HEK293T (cell line): ENCODE results near the gene TMEM184C.

Source experiments
- CTCF ChIA-PET: fragments of 350-600 bp; formaldehyde crosslinking; extraction: SDS; loops from one replicate; lab custom pipeline; 2021; ENCODE audit warnings: antibody characterized with exemption, inconsistent platforms; lab: Yijun Ruan, JAX
- POLR2A ChIA-PET: fragments of 350-600 bp; formaldehyde crosslinking; extraction: SDS; loops from one replicate; lab custom pipeline; 2020; ENCODE audit warnings: antibody characterized with exemption, inconsistent platforms; lab: Yijun Ruan, JAX
- DNase-seq: peaks from one replicate; pipeline ENCODE4 v3.0.0; 2012; ENCODE audit warnings: mixed read lengths; ENCODE audit errors: extremely low spot score
- ARNT ChIP-seq: fragments of 450-650 bp; IDR thresholded peaks from 2 replicates; pipeline ENCODE4 v1.6.1; 2017; ENCODE audit warnings: mild to moderate bottlenecking
- BHLHE40 ChIP-seq: fragments of 450-650 bp; IDR thresholded peaks from 2 replicates; pipeline ENCODE4 v1.6.1; 2016; ENCODE audit warnings: mild to moderate bottlenecking, moderate library complexity, borderline replicate concordance
- CTBP1 ChIP-seq: fragments of 450-650 bp; IDR thresholded peaks from 2 replicates; pipeline ENCODE4 v1.6.1; 2016; ENCODE audit warnings: borderline replicate concordance
- ELF4 ChIP-seq: fragments of 450-650 bp; IDR thresholded peaks from 2 replicates; pipeline ENCODE4 v1.6.1; 2017; ENCODE audit warnings: antibody characterized with exemption
- FOXA1 ChIP-seq: fragments of 450-650 bp; IDR thresholded peaks from 2 replicates; pipeline ENCODE4 v1.6.1; 2016; ENCODE audit warnings: mild to moderate bottlenecking
- FOXK2 ChIP-seq: fragments of 450-650 bp; IDR thresholded peaks from 2 replicates; pipeline ENCODE4 v1.6.1; 2016; ENCODE audit warnings: mild to moderate bottlenecking
- FOXM1 ChIP-seq: fragments of 450-650 bp; IDR thresholded peaks from 2 replicates; pipeline ENCODE4 v1.6.1; 2017; ENCODE audit warnings: mild to moderate bottlenecking, borderline replicate concordance
- HDGF ChIP-seq: fragments of 450-650 bp; IDR thresholded peaks from 2 replicates; pipeline ENCODE4 v1.6.1; 2017; ENCODE audit warnings: antibody characterized with exemption, borderline replicate concordance
- L3MBTL2 ChIP-seq: fragments of 450-650 bp; conservative IDR thresholded peaks from 2 replicates; pipeline ENCODE4 v1.6.1; 2016; ENCODE audit warnings: mild to moderate bottlenecking
- LEF1 ChIP-seq: fragments of 450-650 bp; IDR thresholded peaks from 2 replicates; pipeline ENCODE4 v1.6.1; 2017; ENCODE audit warnings: mild to moderate bottlenecking, borderline replicate concordance
- NFRKB ChIP-seq: fragments of 450-650 bp; IDR thresholded peaks from 2 replicates; pipeline ENCODE4 v1.6.1; 2016; ENCODE audit warnings: mild to moderate bottlenecking, moderate library complexity
- SP1 ChIP-seq: fragments of 450-650 bp; IDR thresholded peaks from 2 replicates; pipeline ENCODE4 v1.6.1; 2017
- SUZ12 ChIP-seq: fragments of 450-650 bp; IDR thresholded peaks from 2 replicates; pipeline ENCODE4 v1.6.1; 2016; ENCODE audit warnings: mild to moderate bottlenecking
- TARDBP ChIP-seq: fragments of 450-650 bp; IDR thresholded peaks from 2 replicates; pipeline ENCODE4 v1.6.1; 2016
- ZNF384 ChIP-seq: fragments of 450-650 bp; IDR thresholded peaks from 2 replicates; pipeline ENCODE4 v1.6.1; 2016
- TF ChIP-seq, protein P1 (sequence below): fragments of 450-650 bp; IDR thresholded peaks from 2 replicates; pipeline ENCODE4 v1.6.1; 2016

TMEM184C gene

DNA sequence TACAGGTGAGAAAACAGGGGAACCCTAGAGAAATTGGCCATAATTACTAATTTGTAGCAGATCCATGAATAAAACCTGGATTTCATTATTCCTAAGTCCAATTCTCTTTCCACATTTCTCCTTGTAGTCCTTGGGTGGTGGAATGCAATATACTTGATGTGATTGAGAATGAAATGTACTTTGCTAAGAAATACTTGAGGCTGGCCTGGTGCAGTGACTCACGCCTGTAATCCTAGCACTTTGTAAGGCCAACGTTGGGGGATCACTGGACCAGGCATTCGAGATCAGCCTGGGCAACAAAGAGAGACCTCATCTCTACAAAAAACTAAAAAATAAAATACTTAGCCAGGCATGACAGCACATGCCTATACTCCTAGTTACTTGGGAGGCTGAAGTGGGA, 15.9 kb downstream of the TMEM184C start:
- TF ChIP-seq ELF4 (no peak), SUZ12 (no peak), BHLHE40 (no peak), L3MBTL2 (no peak), FOXM1 (no peak), ZNF384 (no peak), ARNT (no peak), CTBP1 (no peak), FOXA1 (no peak), LEF1 (no peak), SP1 (no peak), NFRKB (no peak)
- TF ChIP-seq, protein P1, sequence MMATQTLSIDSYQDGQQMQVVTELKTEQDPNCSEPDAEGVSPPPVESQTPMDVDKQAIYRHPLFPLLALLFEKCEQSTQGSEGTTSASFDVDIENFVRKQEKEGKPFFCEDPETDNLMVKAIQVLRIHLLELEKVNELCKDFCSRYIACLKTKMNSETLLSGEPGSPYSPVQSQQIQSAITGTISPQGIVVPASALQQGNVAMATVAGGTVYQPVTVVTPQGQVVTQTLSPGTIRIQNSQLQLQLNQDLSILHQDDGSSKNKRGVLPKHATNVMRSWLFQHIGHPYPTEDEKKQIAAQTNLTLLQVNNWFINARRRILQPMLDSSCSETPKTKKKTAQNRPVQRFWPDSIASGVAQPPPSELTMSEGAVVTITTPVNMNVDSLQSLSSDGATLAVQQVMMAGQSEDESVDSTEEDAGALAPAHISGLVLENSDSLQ, result no peak
- no peak for DNase-seq
- CTCF ChIA-PET, result no interaction called here
- POLR2A ChIA-PET, result interaction anchor here (1.6 kb wide), 1 partner anchor 16 kb away, joined by 6 read pairs; the partner anchor contains the start of gene TMEM184C

DNA sequence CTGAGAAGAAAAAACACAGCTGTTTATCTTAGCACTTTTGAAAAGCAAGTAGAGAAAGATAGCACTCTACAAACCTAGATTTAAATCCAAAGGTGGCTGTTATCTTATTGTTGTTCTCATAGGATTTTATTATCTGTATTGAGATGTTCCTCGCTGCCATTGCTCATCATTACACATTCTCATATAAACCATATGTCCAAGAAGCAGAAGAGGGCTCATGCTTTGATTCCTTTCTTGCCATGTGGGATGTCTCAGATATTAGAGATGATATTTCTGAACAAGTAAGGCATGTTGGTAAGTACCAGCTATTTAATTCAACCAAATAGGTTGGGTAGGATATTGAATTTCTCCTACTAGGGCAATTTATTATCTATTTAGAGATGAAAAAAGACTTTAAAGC, 16.4 kb downstream of the TMEM184C start:
- ChIA-PET CTCF (no interaction called here), POLR2A (interaction anchor here (1.6 kb wide), 1 partner anchor 16 kb away, joined by 6 read pairs; the partner anchor contains the start of gene TMEM184C)
- DNase-seq, result no peak
- TF ChIP-seq ZNF384, result no peak
- TF ChIP-seq FOXM1, result no peak
- TF ChIP-seq CTBP1, result no peak
- TF ChIP-seq, protein P1, result no peak
- TF ChIP-seq L3MBTL2, result no peak
- TF ChIP-seq NFRKB, result no peak
- TF ChIP-seq SUZ12, result no peak
- no peak for TF ChIP-seq ARNT
- TF ChIP-seq ELF4, result no peak
- no peak for TF ChIP-seq HDGF
- no peak for TF ChIP-seq FOXK2
- no peak for TF ChIP-seq FOXA1
- TF ChIP-seq SP1, result no peak
- TF ChIP-seq LEF1, result no peak
- TF ChIP-seq TARDBP, result no peak
- TF ChIP-seq BHLHE40, result no peak

DNA sequence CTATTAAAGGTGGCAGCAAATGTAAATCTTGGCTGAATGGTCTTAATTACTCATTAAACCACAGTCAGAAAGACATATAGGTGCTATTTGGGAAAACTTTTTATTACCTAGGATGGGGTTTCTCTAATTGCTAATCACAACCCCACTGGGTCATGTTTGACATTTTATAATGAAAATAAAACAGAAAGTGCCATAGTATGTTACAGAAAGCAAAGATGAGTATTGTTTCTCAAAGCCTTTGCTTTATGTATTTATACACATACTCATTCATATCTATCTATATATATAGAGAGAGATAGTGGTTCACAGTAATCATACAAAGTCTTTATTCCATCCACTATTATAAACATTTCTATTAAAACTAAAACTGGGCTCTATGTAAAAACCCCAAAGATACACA, 18.2 kb downstream of the TMEM184C start:
- TF ChIP-seq FOXA1 (no peak), ELF4 (no peak), LEF1 (no peak), CTBP1 (no peak), FOXM1 (no peak), NFRKB (no peak), FOXK2 (no peak), L3MBTL2 (no peak), SP1 (no peak), TARDBP (no peak), BHLHE40 (no peak), SUZ12 (no peak), HDGF (no peak), ARNT (no peak)
- TF ChIP-seq, protein P1, result no peak
- POLR2A ChIA-PET, result no interaction called here
- DNase-seq, result no peak
- CTCF ChIA-PET, result no interaction called here

DNA sequence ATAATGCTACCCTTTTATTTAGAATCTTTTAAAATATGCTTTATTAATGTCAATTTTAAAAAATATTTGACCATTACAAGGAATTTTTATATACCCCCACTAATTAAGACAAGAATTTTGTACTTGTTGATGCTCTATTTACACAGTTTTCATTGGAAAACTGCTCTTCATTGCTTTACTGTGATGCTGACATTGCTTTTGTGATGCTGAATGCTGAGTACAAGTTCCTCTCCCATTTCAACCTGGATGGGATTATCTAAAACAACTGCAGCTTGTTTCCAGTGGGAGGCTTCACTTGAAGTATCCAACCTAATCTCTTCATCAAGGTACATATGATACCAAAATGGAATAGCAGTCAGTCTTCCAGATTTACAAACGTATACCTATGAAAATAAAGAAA, 21.2 kb downstream of the TMEM184C start:
- ChIA-PET CTCF (interaction anchor here (0.6 to 0.7 kb wide), 2 partner anchors 205 to 496 kb away, joined by 3 read pairs; no protein-coding TSS in a partner anchor), POLR2A (interaction anchor here (1.0 kb wide), 1 partner anchor 21 kb away, joined by 5 read pairs; the partner anchor contains the start of gene TMEM184C)
- no peak for DNase-seq
- no peak for TF ChIP-seq LEF1
- TF ChIP-seq ARNT, result no peak
- no peak for TF ChIP-seq SP1
- no peak for TF ChIP-seq TARDBP
- TF ChIP-seq L3MBTL2, result no peak
- no peak for TF ChIP-seq NFRKB
- TF ChIP-seq FOXA1, result no peak
- TF ChIP-seq HDGF, result no peak
- no peak for TF ChIP-seq FOXM1

DNA sequence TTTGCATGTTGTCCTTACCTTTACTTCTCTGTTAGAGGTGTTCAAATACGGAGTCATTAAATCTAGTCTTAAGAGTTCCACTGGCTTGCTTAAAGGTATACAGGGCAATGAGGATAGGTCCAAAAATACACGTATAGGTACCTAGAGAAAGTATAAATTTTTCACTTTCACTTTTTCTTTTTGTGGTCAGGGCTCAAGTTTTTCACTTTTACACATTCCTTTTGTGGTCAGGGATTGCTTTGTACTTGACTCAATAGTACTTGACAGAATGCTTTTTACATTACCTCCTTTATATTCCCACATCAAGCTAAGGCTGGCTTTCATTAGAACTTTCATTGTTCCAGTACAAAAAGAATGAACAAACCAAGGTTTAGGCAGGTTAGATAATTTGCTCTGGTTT, 21.7 kb downstream of the TMEM184C start:
- TF ChIP-seq TARDBP, result no peak
- no peak for TF ChIP-seq SUZ12
- POLR2A ChIA-PET, result no interaction called here
- DNase-seq, result no peak
- CTCF ChIA-PET, result interaction anchor here (0.7 kb wide), 1 partner anchor 205 kb away, joined by 3 read pairs; no protein-coding TSS in a partner anchor

DNA sequence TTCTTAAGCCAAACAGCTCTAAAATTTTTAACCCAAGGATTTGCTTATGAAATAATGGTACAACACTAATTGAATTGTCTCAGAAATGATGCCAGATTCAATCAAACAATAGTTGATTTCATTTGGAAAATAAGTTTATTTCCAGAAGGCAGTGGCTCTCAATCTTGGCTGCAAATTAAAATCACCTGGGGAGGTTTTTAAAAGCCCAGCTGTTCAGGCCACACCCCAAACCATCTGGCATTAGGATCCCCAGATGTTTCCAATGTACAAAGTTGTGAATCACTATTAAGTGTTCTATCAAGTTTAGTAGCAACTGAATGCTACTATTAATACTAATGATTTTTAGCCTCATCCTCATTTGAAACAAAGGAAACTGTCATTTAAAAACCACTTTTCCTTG, 22.2 kb downstream of the TMEM184C start:
- CTCF ChIA-PET, result no interaction called here
- POLR2A ChIA-PET, result no interaction called here
- no peak for DNase-seq
- TF ChIP-seq, protein P1, result no peak
- TF ChIP-seq SUZ12, result no peak
- TF ChIP-seq SP1, result no peak
- no peak for TF ChIP-seq HDGF
- TF ChIP-seq FOXA1, result no peak
- no peak for TF ChIP-seq NFRKB
- TF ChIP-seq FOXK2, result no peak
- no peak for TF ChIP-seq FOXM1
- TF ChIP-seq ARNT, result no peak
- no peak for TF ChIP-seq BHLHE40
- TF ChIP-seq ELF4, result no peak
- TF ChIP-seq LEF1, result no peak
- TF ChIP-seq ZNF384, result no peak
